Muscle of leg (tissue), 11 donors: Measurements from ENCODE around the gene STK4. TPM values are rescaled to one million over a fixed set of nuclear protein-coding genes. Genes with fewer than 3 reads are reported as not detected.
A peak's percentile ranks its signal among the peaks of the same experiment; 100 is the strongest.

Experiments
- DNase-seq: peaks from one replicate; pipeline ENCODE4 v3.0.0; 2013
- H3K27ac ChIP-seq: one replicate; pipeline ENCODE4 v1.5.1; 2013; ENCODE audit warnings: mild to moderate bottlenecking, low read length, control low read depth
- H3K27me3 ChIP-seq: one replicate; pipeline ENCODE4 v1.6.1; 2013; ENCODE audit warnings: low read length; ENCODE audit not compliant: control insufficient read depth, insufficient read depth
- H3K36me3 ChIP-seq: one replicate; pipeline ENCODE4 v1.6.1; 2013; ENCODE audit warnings: low read length; ENCODE audit not compliant: control insufficient read depth, insufficient read depth
- H3K4me1 ChIP-seq: one replicate; pipeline ENCODE4 v1.6.1; 2013; ENCODE audit warnings: low read length; ENCODE audit not compliant: control insufficient read depth, insufficient read depth
- H3K4me3 ChIP-seq: one replicate; pipeline ENCODE4 v1.5.1; 2013; ENCODE audit warnings: low read length, control low read depth
- H3K9me3 ChIP-seq: replicated peaks from 2 replicates; pipeline ENCODE4 v1.6.1; 2013; ENCODE audit warnings: low read depth, low read length; ENCODE audit not compliant: control insufficient read depth
- WGBS: methylation state at CpG from one replicate; pipeline ENCODE4 v1.1.5; 2013; ENCODE audit warnings: missing lambda C conversion rate; ENCODE audit not compliant: insufficient coverage; 5-methylcytosine and 5-hydroxymethylcytosine counted together
- polyA plus RNA-seq, 8 donors: library from polyadenylated mRNA; unstranded; fragments of 120-200 nt; gene quantifications; one replicate each; pipeline versions ENCODE4 v1.2.1 to v1.2.3, GENCODE V29; 2013; ENCODE audit warnings: inconsistent platforms in 1 of 8, low replicate concordance in 1 of 8; ENCODE audit not compliant: insufficient read length in 8 of 8, insufficient read depth in 1 of 8
- total RNA-seq: library from RNA; stranded (reverse); fragments of 120-200 nt; gene quantifications from one replicate; pipeline ENCODE4 v1.2.4, GENCODE V29; 2013

STK4 gene
- total and polyA plus RNA-seq, 9 donors: 7.7 to 11.7 (median 8.8) TPM

- no CpG with 5 or more reads among the region's 3 CpGs for WGBS
- peaks cover 24% of the 10 kb centered on the region for H3K36me3 ChIP-seq
- no peaks in the 10 kb centered on the region for H3K27me3 ChIP-seq
- H3K9me3 ChIP-seq: peaks cover 2% of the 10 kb centered on the region
- H3K4me1 ChIP-seq: no peaks in the 10 kb centered on the region
- no peak overlapping the region for H3K27ac ChIP-seq
- DNase-seq: no peak
- H3K4me3 ChIP-seq: no peak overlapping the region
These were observed 111.2 kb downstream of the STK4 start for GRCh38 chr20:45077559-45077958.

- peaks cover 11% of the 10 kb centered on the region for H3K36me3 ChIP-seq
- H3K9me3 ChIP-seq: peaks cover 8% of the 10 kb centered on the region
- no peak overlapping the region for H3K4me3 ChIP-seq
- no peaks in the 10 kb centered on the region for H3K27me3 ChIP-seq
- 86% methylated on average over 1 of the region's 5 CpGs for WGBS
- H3K4me1 ChIP-seq: no peaks in the 10 kb centered on the region
- no peak overlapping the region for H3K27ac ChIP-seq
- DNase-seq: no peak
These were observed 114.7 kb downstream of the STK4 start for GRCh38 chr20:45080867-45081624.

- H3K36me3 ChIP-seq: peaks cover 6% of the 10 kb centered on the region
- peaks cover 8% of the 10 kb centered on the region for H3K9me3 ChIP-seq
- no CpG with 5 or more reads among the region's 3 CpGs for WGBS
- H3K4me1 ChIP-seq: no peaks in the 10 kb centered on the region
- DNase-seq: no peak
- H3K27ac ChIP-seq: no peak overlapping the region
- H3K4me3 ChIP-seq: no peak overlapping the region
- no peaks in the 10 kb centered on the region for H3K27me3 ChIP-seq
These were observed 116.2 kb downstream of the STK4 start for GRCh38 chr20:45082468-45082867.

- no CpG with 5 or more reads among the region's 1 CpG for WGBS
- Histone ChIP-seq H3K36me3 (peaks cover 6% of the 10 kb centered on the region), H3K4me1 (peaks cover 4% of the 10 kb centered on the region), H3K27me3 (no peaks in the 10 kb centered on the region), H3K4me3 (no peak overlapping the region), H3K27ac (no peak overlapping the region), H3K9me3 (peaks cover 8% of the 10 kb centered on the region)
- no peak for DNase-seq
These were observed 116.8 kb downstream of the STK4 start for GRCh38 chr20:45083127-45083526.

GRCh38 chr20:45085289-45085688 is 119.0 kb downstream of the STK4 start:
- Histone ChIP-seq H3K27me3 (no peaks in the 10 kb centered on the region), H3K9me3 (peaks cover 8% of the 10 kb centered on the region), H3K27ac (no peak overlapping the region), H3K4me1 (peaks cover 5% of the 10 kb centered on the region), H3K4me3 (no peak overlapping the region), H3K36me3 (peaks cover 6% of the 10 kb centered on the region)
- WGBS: no CpG with 5 or more reads among the region's 2 CpGs
- no peak for DNase-seq

GRCh38 chr20:45085867-45086266 is 119.6 kb downstream of the STK4 start:
- 100% methylated on average over 1 of the region's 1 CpG for WGBS
- H3K36me3 ChIP-seq: peaks cover 6% of the 10 kb centered on the region
- no peaks in the 10 kb centered on the region for H3K27me3 ChIP-seq
- no peak overlapping the region for H3K4me3 ChIP-seq
- no peak overlapping the region for H3K27ac ChIP-seq
- peaks cover 5% of the 10 kb centered on the region for H3K4me1 ChIP-seq
- H3K9me3 ChIP-seq: peaks cover 8% of the 10 kb centered on the region
- no peak for DNase-seq

- no peak for DNase-seq
- Histone ChIP-seq H3K9me3 (peaks cover 8% of the 10 kb centered on the region), H3K4me1 (peaks cover 5% of the 10 kb centered on the region), H3K4me3 (no peak overlapping the region), H3K27ac (no peak overlapping the region), H3K27me3 (no peaks in the 10 kb centered on the region), H3K36me3 (peaks cover 3% of the 10 kb centered on the region)
- no CpG with 5 or more reads among the region's 3 CpGs for WGBS
These were observed 120.9 kb downstream of the STK4 start for GRCh38 chr20:45087097-45087790.

GRCh38 chr20:45087814-45088213 is 121.5 kb downstream of the STK4 start:
- WGBS: no CpG with 5 or more reads among the region's 1 CpG
- Histone ChIP-seq H3K4me1 (peaks cover 5% of the 10 kb centered on the region), H3K27ac (no peak overlapping the region), H3K36me3 (no peaks in the 10 kb centered on the region), H3K27me3 (no peaks in the 10 kb centered on the region), H3K4me3 (no peak overlapping the region), H3K9me3 (peaks cover 3% of the 10 kb centered on the region)
- peak; percentile 8 for DNase-seq

- H3K36me3 ChIP-seq: no peaks in the 10 kb centered on the region
- H3K4me3 ChIP-seq: no peak overlapping the region
- peak; percentile 9 for DNase-seq
- WGBS: 50% methylated on average over 1 of the region's 7 CpGs
- H3K9me3 ChIP-seq: no peaks in the 10 kb centered on the region
- H3K4me1 ChIP-seq: peaks cover 5% of the 10 kb centered on the region
- no peak overlapping the region for H3K27ac ChIP-seq
- no peaks in the 10 kb centered on the region for H3K27me3 ChIP-seq
These were observed 121.9 kb downstream of the STK4 start for GRCh38 chr20:45088247-45088646.

- no peaks in the 10 kb centered on the region for H3K27me3 ChIP-seq
- no peaks in the 10 kb centered on the region for H3K36me3 ChIP-seq
- no peaks in the 10 kb centered on the region for H3K9me3 ChIP-seq
- peaks cover 5% of the 10 kb centered on the region for H3K4me1 ChIP-seq
- no peak overlapping the region for H3K4me3 ChIP-seq
- no CpG with 5 or more reads among the region's 3 CpGs for WGBS
- H3K27ac ChIP-seq: no peak overlapping the region
- DNase-seq: no peak
These were observed 124.2 kb downstream of the STK4 start for GRCh38 chr20:45090481-45090880.
